Thoracic aorta (tissue), 2 donors: Measurements from ENCODE around the gene AKAP7. TPM values are rescaled to one million over a fixed set of nuclear protein-coding genes. Genes with fewer than 3 reads are reported as not detected.

Experiments
- ATAC-seq: fragments of 150-250 bp; one replicate; pipeline ENCODE4 v1.8.0; 2017; ENCODE audit warnings: low read depth; ENCODE audit not compliant: insufficient number of reproducible peaks, low FRiP score
- DNase-seq: peaks from one replicate; pipeline ENCODE4 v3.0.0-alpha.2; 2020; ENCODE audit warnings: low spot score
- H3K27ac ChIP-seq, 2 donors: fragments of 200-600 bp; sonication (generic); 1 replicate in 1 of 2; 2 replicates in 1 of 2; pipeline ENCODE4 v1.5.1; 2016; ENCODE audit warnings: mild to moderate bottlenecking in 2 of 2, moderate library complexity in 2 of 2
- H3K27me3 ChIP-seq: fragments of 200-600 bp; sonication (generic); replicated peaks from 2 replicates; pipeline ENCODE4 v1.6.0; 2016; ENCODE audit warnings: mild to moderate bottlenecking; ENCODE audit not compliant: insufficient read depth
- H3K36me3 ChIP-seq: fragments of 200-600 bp; sonication (generic); one replicate; pipeline ENCODE4 v1.5.1; 2016
- H3K4me1 ChIP-seq, 2 donors: fragments of 200-600 bp; sonication (generic); 1 replicate in 1 of 2; 2 replicates in 1 of 2; pipeline versions ENCODE4 v1.5.1 to v1.6.0; 2016; ENCODE audit warnings: low read depth in 2 of 2, mild to moderate bottlenecking in 1 of 2; ENCODE audit not compliant: control insufficient read depth in 1 of 2
- H3K4me3 ChIP-seq: fragments of 200-600 bp; sonication (generic); 2 replicates; pipeline ENCODE4 v1.5.1; 2016; ENCODE audit warnings: mild to moderate bottlenecking
- H3K9me3 ChIP-seq: fragments of 200-600 bp; sonication (generic); 2 replicates; pipeline ENCODE4 v1.5.1; 2016
- CTCF ChIP-seq: fragments of 200-600 bp; sonication (generic); IDR thresholded peaks from one replicate; pipeline ENCODE4 v1.5.1; 2019; ENCODE audit warnings: antibody characterized with exemption
- total RNA-seq, 2 donors: library from RNA; depleted of rRNA; stranded (reverse); fragments of >200 nt; gene quantifications; one replicate each; pipeline versions ENCODE4 v1.1.0 to v1.2.3, GENCODE V29; 2016

The AKAP7 gene
- total RNA-seq, 2 donors from 2014 or later: 3.0 to 4.1 TPM

GRCh38 chr6:131213501-131213990, 78.3 kb downstream of the AKAP7 start:
- no peak for DNase-seq
- H3K27me3 ChIP-seq: no peaks in the 10 kb centered on the region
- H3K4me1 ChIP-seq: no peaks in the 10 kb centered on the region
- H3K4me3 ChIP-seq: no peak overlapping the region
- no peaks in the 10 kb centered on the region for H3K36me3 ChIP-seq
- TF ChIP-seq CTCF: no peak
- no peak overlapping the region for H3K27ac ChIP-seq
- H3K9me3 ChIP-seq: no peaks in the 10 kb centered on the region
- no peak for ATAC-seq

- Histone ChIP-seq H3K9me3 (no peaks in the 10 kb centered on the region), H3K4me3 (no peak overlapping the region), H3K27ac (no peak overlapping the region), H3K36me3 (no peaks in the 10 kb centered on the region), H3K27me3 (no peaks in the 10 kb centered on the region), H3K4me1 (no peaks in the 10 kb centered on the region)
- ATAC-seq (no peak), DNase-seq (no peak)
- no peak for TF ChIP-seq CTCF
Measured at GRCh38 chr6:131215219-131215618, 80.0 kb downstream of the AKAP7 start.

- peaks cover 5% of the 10 kb centered on the region for H3K36me3 ChIP-seq
- H3K4me1 ChIP-seq: no peaks in the 10 kb centered on the region
- no peak for ATAC-seq
Measured at GRCh38 chr6:131216246-131216645, 81.0 kb downstream of the AKAP7 start.

GRCh38 chr6:131222773-131223172, 87.5 kb downstream of the AKAP7 start:
- Histone ChIP-seq H3K27me3 (no peaks in the 10 kb centered on the region), H3K4me1 (no peaks in the 10 kb centered on the region), H3K27ac (no peak overlapping the region), H3K36me3 (peaks cover 6% of the 10 kb centered on the region), H3K4me3 (no peak overlapping the region), H3K9me3 (no peaks in the 10 kb centered on the region)
- ATAC-seq (no peak), DNase-seq (no peak)
- no peak for TF ChIP-seq CTCF

More at GRCh38 chr6:131216246-131216645, 81.0 kb downstream of the AKAP7 start:
- no peak for DNase-seq
- Histone ChIP-seq H3K4me3 (no peak overlapping the region), H3K9me3 (no peaks in the 10 kb centered on the region), H3K27me3 (no peaks in the 10 kb centered on the region), H3K27ac (no peak overlapping the region)
- no peak for TF ChIP-seq CTCF

- ATAC-seq (no peak), DNase-seq (no peak)
- Histone ChIP-seq H3K9me3 (no peaks in the 10 kb centered on the region), H3K4me1 (no peaks in the 10 kb centered on the region), H3K4me3 (no peak overlapping the region), H3K36me3 (peaks cover 6% of the 10 kb centered on the region), H3K27ac (no peak overlapping the region), H3K27me3 (no peaks in the 10 kb centered on the region)
- no peak for TF ChIP-seq CTCF
Measured at GRCh38 chr6:131223416-131223815, 88.1 kb downstream of the AKAP7 start.
